Endothelial cell of umbilical vein (primary cell): ENCODE measurements around the gene PSG1. TPM values are rescaled to one million over a fixed set of nuclear protein-coding genes. Genes with fewer than 3 reads are reported as not detected.
"Not testable (repeated sequence)": the region's sequence is repeated elsewhere in the genome, so short reads cannot be mapped to it uniquely, and the experiment has no call there.

Source experiments
- BruUV-seq: library from RNA; stranded (reverse); fragments of 400-500 nt; replicated peaks from 2 replicates; lab custom pipeline; 2021; lab: Mats Ljungman, UMichigan
- CTCF ChIA-PET: fragments of 300-600, 350-600 bp; sonication (Branson Sonifier 250); formaldehyde crosslinking; loops from one replicate; lab custom pipeline; 2021; ENCODE audit warnings: antibody characterized with exemption, inconsistent platforms; lab: Charles Lee
- POLR2A ChIA-PET: fragments of 300-600, 350-600 bp; sonication (Branson Sonifier 250); formaldehyde crosslinking; loops from one replicate; lab custom pipeline; 2021; ENCODE audit warnings: antibody characterized with exemption, inconsistent platforms; lab: Charles Lee
- DNase-seq: peaks from one replicate; pipeline ENCODE4 v3.0.0-alpha.2; 2011; ENCODE audit warnings: low read depth, low spot score
- FAIRE-seq: peaks from 2 replicates; lab custom pipeline; 2011; peaks lifted over from hg19 to GRCh38; lab: Jason Lieb, UNC
- H2AFZ ChIP-seq: 2 replicates; pipeline ENCODE4 v1.6.0; 2012; ENCODE audit warnings: low read depth, low read length, control low read depth, inconsistent platforms
- H3K27ac ChIP-seq: 2 replicates; pipeline ENCODE4 v1.5.1; 2011; ENCODE audit warnings: low read depth, mild to moderate bottlenecking, control low read depth, low read length, moderate library complexity; ENCODE audit not compliant: insufficient read depth
- H3K27me3 ChIP-seq, 2 experiments: 2 replicates each; pipeline versions ENCODE4 v1.6.0 to v1.6.1; 2011; ENCODE audit warnings: low read length in 2 of 2, mixed read lengths in 1 of 2; ENCODE audit not compliant: control insufficient read depth in 2 of 2, insufficient read depth in 2 of 2
- H3K36me3 ChIP-seq, 2 experiments: 2 replicates in 1 of 2; 3 replicates in 1 of 2; pipeline ENCODE4 v1.5.1; 2011; ENCODE audit warnings: low read length in 2 of 2, mild to moderate bottlenecking in 1 of 2, moderate library complexity in 1 of 2; ENCODE audit not compliant: control insufficient read depth in 2 of 2, insufficient read depth in 2 of 2; ENCODE audit errors: extremely low read depth in 1 of 2
- H3K4me1 ChIP-seq: 3 replicates; pipeline ENCODE4 v1.5.1; 2011; ENCODE audit warnings: mild to moderate bottlenecking, low read length; ENCODE audit not compliant: control insufficient read depth, insufficient read depth; ENCODE audit errors: extremely low read depth
- H3K4me2 ChIP-seq: 2 replicates; pipeline ENCODE4 v1.6.1; 2011; ENCODE audit warnings: low read length, control low read depth, mixed read lengths; ENCODE audit not compliant: insufficient read depth
- H3K4me3 ChIP-seq, 3 experiments: fragments of 200-600 bp in 1 of 3; sonication (generic), shearing (Covaris generic) in 1 of 3; replicated peaks in 1 of 3; 2 replicates each; pipeline ENCODE4 v1.5.1; 2011 to 2016; ENCODE audit warnings: control low read depth in 3 of 3, low read length in 3 of 3, mild to moderate bottlenecking in 2 of 3, inconsistent platforms in 1 of 3, low read depth in 1 of 3, moderate library complexity in 1 of 3; ENCODE audit not compliant: insufficient read depth in 1 of 3
- H3K79me2 ChIP-seq: 2 replicates; pipeline ENCODE4 v1.6.0; 2012; ENCODE audit warnings: low read length, inconsistent platforms; ENCODE audit not compliant: control insufficient read depth, insufficient read depth
- H3K9ac ChIP-seq: replicated peaks from 2 replicates; pipeline ENCODE3; 2011; ENCODE audit warnings: low read length, control low read depth; ENCODE audit not compliant: insufficient read depth; ENCODE audit errors: extremely low read depth
- H3K9me1 ChIP-seq: replicated peaks from 3 replicates; pipeline ENCODE4 v1.6.0; 2011; ENCODE audit warnings: mild to moderate bottlenecking, low read length; ENCODE audit not compliant: control insufficient read depth, insufficient read depth; ENCODE audit errors: extremely low read depth
- H3K9me3 ChIP-seq: replicated peaks from 2 replicates; pipeline ENCODE4 v1.5.1; 2012; ENCODE audit warnings: low read length, inconsistent platforms; ENCODE audit not compliant: control insufficient read depth, insufficient read depth
- H4K20me1 ChIP-seq: replicated peaks from 2 replicates; pipeline ENCODE3; 2011; ENCODE audit warnings: mild to moderate bottlenecking, low read length; ENCODE audit not compliant: control insufficient read depth, insufficient read depth; ENCODE audit errors: extremely low read depth
- dilution Hi-C: fragments of 300-500 bp; cut with MboI; formaldehyde crosslinking; loops from one replicate; pipeline ENCODE4 v1.15.0; 2019; ENCODE audit warnings: low sequenced_read_pairs; ENCODE audit not compliant: extremely low pct_ligation_motif_present
- intact Hi-C: fragments of 100-400 bp; cut with micrococcal nuclease; formaldehyde crosslinking; loops from one replicate; pipeline ENCODE4 v1.10.0; 2022
- polyA plus RNA-seq, 4 experiments: library from polyadenylated mRNA; depleted of rRNA in 3 of 4; stranded (reverse) in 3 of 4; unstranded in 1 of 4; fragments of >200 nt; gene quantifications; 2 replicates each; pipeline versions ENCODE4 v1.2.1 to v1.2.3, GENCODE V29; 2011 to 2012; ENCODE audit warnings: missing spikeins in 1 of 4
- total RNA-seq: library from RNA; stranded (reverse); gene quantifications from 2 replicates; pipeline ENCODE4 v1.2.3, GENCODE V29; 2021
- TF ChIP-seq, protein P1 (sequence below), 2 donors: IDR thresholded peaks; 1 replicate in 1 of 2; 2 replicates in 1 of 2; pipeline ENCODE4 v1.5.1; 2011; ENCODE audit warnings: low read length in 2 of 2, mild to moderate bottlenecking in 2 of 2, moderate library complexity in 2 of 2, control low read depth in 1 of 2, inconsistent platforms in 1 of 2, low read depth in 1 of 2; ENCODE audit not compliant: insufficient read depth in 1 of 2; ENCODE audit errors: extremely low read depth in 1 of 2

PSG1 gene
- total and polyA plus RNA-seq, 2 donors (not counting 3 experiments of a cell fraction or from before 2014, with no cell fraction given): not detected

- H3K79me2 ChIP-seq, H2AFZ ChIP-seq, DNase-seq, H3K9me3 ChIP-seq, H4K20me1 ChIP-seq, POLR2A ChIA-PET, H3K36me3 ChIP-seq, FAIRE-seq, intact Hi-C loops, CTCF ChIA-PET, H3K4me1 ChIP-seq, H3K4me2 ChIP-seq, H3K27me3 ChIP-seq, H3K9ac ChIP-seq, H3K9me1 ChIP-seq, BruUV-seq, H3K4me3 ChIP-seq, H3K27ac ChIP-seq, dilution Hi-C loops: not testable (repeated sequence)
- TF ChIP-seq, protein P1, sequence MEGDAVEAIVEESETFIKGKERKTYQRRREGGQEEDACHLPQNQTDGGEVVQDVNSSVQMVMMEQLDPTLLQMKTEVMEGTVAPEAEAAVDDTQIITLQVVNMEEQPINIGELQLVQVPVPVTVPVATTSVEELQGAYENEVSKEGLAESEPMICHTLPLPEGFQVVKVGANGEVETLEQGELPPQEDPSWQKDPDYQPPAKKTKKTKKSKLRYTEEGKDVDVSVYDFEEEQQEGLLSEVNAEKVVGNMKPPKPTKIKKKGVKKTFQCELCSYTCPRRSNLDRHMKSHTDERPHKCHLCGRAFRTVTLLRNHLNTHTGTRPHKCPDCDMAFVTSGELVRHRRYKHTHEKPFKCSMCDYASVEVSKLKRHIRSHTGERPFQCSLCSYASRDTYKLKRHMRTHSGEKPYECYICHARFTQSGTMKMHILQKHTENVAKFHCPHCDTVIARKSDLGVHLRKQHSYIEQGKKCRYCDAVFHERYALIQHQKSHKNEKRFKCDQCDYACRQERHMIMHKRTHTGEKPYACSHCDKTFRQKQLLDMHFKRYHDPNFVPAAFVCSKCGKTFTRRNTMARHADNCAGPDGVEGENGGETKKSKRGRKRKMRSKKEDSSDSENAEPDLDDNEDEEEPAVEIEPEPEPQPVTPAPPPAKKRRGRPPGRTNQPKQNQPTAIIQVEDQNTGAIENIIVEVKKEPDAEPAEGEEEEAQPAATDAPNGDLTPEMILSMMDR (IDR thresholded peaks at IDR 0.05; ENCODE audit: extremely low read depth in 1 of 2, insufficient read depth in 1 of 2, low read depth in 1 of 2, low read length in 2 of 2): peak in 1 of 2 donors; percentile 2
Measured at GRCh38 chr19:42881279-42881678, 1.8 kb upstream of the PSG1 start.

DNA sequence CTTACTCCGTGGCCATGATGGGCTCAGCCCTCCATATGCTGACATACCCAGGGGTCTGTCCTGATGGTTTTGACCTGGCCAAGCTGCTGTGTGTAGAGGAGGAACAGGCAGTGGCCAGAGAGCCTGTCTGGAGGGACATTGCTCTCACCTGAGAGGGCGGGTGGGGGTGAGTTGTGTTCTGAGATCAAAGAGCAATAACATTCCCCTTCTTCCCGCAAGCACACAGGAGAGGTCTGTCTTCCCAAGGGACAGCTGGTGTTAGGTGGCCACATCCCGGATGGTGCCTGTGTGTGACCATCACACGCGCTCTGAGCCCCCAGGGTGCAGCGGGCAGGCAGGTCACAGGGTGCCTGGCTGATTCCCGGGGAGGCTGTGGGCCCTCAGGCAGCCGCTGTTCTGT is 1.1 kb upstream of the PSG1 start:
- CTCF ChIA-PET, FAIRE-seq, H3K36me3 ChIP-seq, H2AFZ ChIP-seq, H3K79me2 ChIP-seq, BruUV-seq, H3K27me3 ChIP-seq, H4K20me1 ChIP-seq, H3K4me1 ChIP-seq, H3K27ac ChIP-seq, dilution Hi-C loops, H3K9me1 ChIP-seq, DNase-seq, H3K4me2 ChIP-seq, POLR2A ChIA-PET, intact Hi-C loops, H3K4me3 ChIP-seq, H3K9me3 ChIP-seq, H3K9ac ChIP-seq: not testable (repeated sequence)

GRCh38 chr19:42876596-42876995 is 2.9 kb downstream of the PSG1 start:
- H2AFZ ChIP-seq, BruUV-seq, H3K79me2 ChIP-seq, H3K4me1 ChIP-seq, H3K9me1 ChIP-seq, H4K20me1 ChIP-seq, H3K27me3 ChIP-seq, H3K36me3 ChIP-seq, dilution Hi-C loops, H3K9ac ChIP-seq, H3K4me3 ChIP-seq, H3K9me3 ChIP-seq, CTCF ChIA-PET, DNase-seq, H3K4me2 ChIP-seq, POLR2A ChIA-PET, H3K27ac ChIP-seq, FAIRE-seq, intact Hi-C loops: not testable (repeated sequence)

DNA sequence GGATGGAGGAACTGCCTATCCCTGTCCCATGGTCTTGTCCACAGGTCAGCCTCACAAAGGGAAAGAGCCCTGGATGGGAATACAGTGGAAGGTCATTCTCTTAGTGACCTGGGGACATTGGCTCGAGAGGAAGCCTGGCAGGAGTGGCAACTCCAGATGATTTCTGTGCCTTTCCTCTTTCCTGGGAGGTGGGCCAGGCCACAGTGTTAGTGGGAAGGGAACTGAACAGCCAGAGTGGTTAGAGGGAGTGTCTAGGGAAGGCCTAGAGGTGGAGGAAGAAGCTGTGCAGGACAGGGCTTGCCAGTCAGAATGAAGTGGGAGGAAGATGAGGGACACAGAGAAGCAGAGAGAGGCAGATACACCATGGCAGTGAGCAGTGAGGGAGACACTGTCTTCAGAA is 3.6 kb downstream of the PSG1 start:
- H3K4me3 ChIP-seq, H3K4me2 ChIP-seq, intact Hi-C loops, CTCF ChIA-PET, H4K20me1 ChIP-seq, H3K27ac ChIP-seq, H3K79me2 ChIP-seq, H3K4me1 ChIP-seq, H3K9me3 ChIP-seq, H3K27me3 ChIP-seq, BruUV-seq, FAIRE-seq, H2AFZ ChIP-seq, POLR2A ChIA-PET, DNase-seq, dilution Hi-C loops, H3K9ac ChIP-seq, H3K36me3 ChIP-seq, H3K9me1 ChIP-seq: not testable (repeated sequence)
